ENCODE results near the gene PALMD. TPM values are rescaled to one million over a fixed set of nuclear protein-coding genes. Genes with fewer than 3 reads are reported as not detected.

The PALMD gene
- total RNA-seq, 1 experiment from 2014 or later, result not detected

DNA sequence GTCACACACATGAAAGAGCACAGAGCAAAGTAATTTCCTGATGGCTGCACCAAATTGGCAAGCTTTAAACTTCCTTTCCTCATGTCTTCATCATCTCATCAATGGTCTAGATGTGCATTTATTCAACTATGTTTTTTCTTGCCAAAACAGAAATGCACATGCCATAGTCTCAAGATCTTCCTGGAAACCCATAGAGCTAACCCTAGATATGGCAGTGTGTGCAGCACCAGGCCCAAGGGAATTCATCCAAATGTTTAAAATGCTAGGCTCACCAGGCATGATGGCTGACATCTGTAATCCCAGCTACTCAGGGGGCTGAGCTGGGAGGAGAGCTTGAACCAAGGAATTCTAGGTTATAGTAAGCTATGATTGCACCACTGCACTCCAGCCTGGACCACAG lies 31.2 kb upstream of the PALMD start:
- H3K27me3 Mint-ChIP-seq (ENCODE audit: low read depth), result no peaks in the 10 kb centered on the region
- Histone ChIP-seq H3K27ac (ENCODE audit: insufficient read length, low read depth, low read length) (no peak overlapping the region), H3K9ac (ENCODE audit: extremely low read depth, insufficient read length, low read length) (no peak overlapping the region), H3K56ac (ENCODE audit: insufficient read length, low read depth, low read length) (no peak overlapping the region), H3K4me1 (ENCODE audit: insufficient read depth, low read length) (no peaks in the 10 kb centered on the region), H2AK5ac (ENCODE audit: insufficient read length, low read length) (no peak overlapping the region), H3K9me3 (ENCODE audit: control insufficient read depth, low read depth, low read length) (no peaks in the 10 kb centered on the region), H3K4ac (ENCODE audit: low read depth, low read length) (no peak overlapping the region), H2AFZ (ENCODE audit: low read length) (no peak overlapping the region), H3K18ac (ENCODE audit: insufficient read length, low read depth, low read length) (no peak overlapping the region), H2BK5ac (ENCODE audit: insufficient read length, low read length) (no peak overlapping the region), H3K79me1 (ENCODE audit: insufficient read depth, low read depth, low read length, poor library complexity, severe bottlenecking) (no peaks in the 10 kb centered on the region), H3K14ac (ENCODE audit: insufficient read depth, low read length) (no peak overlapping the region), H3K23me2 (ENCODE audit: insufficient read length, low read depth, low read length, poor library complexity, severe bottlenecking) (no peaks in the 10 kb centered on the region), H2BK12ac (ENCODE audit: insufficient read length, low read depth, low read length) (no peak overlapping the region), H2BK120ac (ENCODE audit: low read depth, low read length, poor library complexity, severe bottlenecking) (no peak overlapping the region), H3K23ac (ENCODE audit: insufficient read length, low read depth, low read length) (no peak overlapping the region), H3T11ph (ENCODE audit: low read length) (no peak overlapping the region), H3K79me2 (ENCODE audit: insufficient read depth, low read length) (no peaks in the 10 kb centered on the region), H3K4me2 (ENCODE audit: insufficient read depth, insufficient read length, low read length) (no peak overlapping the region), H2BK15ac (ENCODE audit: low read depth, low read length) (no peak overlapping the region), H2BK20ac (ENCODE audit: low read depth, low read length, poor library complexity, severe bottlenecking) (no peak overlapping the region), H4K8ac (replicated peaks; ENCODE audit: insufficient read length, low read depth, low read length) (no peak overlapping the region), H4K91ac (ENCODE audit: insufficient read length, low read depth, low read length) (no peak overlapping the region), H4K5ac (ENCODE audit: insufficient read length, low read depth, low read length) (no peak overlapping the region), H3K27me3 (ENCODE audit: insufficient read depth, low read length) (no peaks in the 10 kb centered on the region), H4K20me1 (ENCODE audit: control insufficient read depth, insufficient read depth, insufficient read length) (no peaks in the 10 kb centered on the region)
- no peaks in the 10 kb centered on the region for H3K36me3 Mint-ChIP-seq (ENCODE audit: insufficient read depth in 1 of 3, low read depth in 3 of 3)
- TF ChIP-seq, protein P1, sequence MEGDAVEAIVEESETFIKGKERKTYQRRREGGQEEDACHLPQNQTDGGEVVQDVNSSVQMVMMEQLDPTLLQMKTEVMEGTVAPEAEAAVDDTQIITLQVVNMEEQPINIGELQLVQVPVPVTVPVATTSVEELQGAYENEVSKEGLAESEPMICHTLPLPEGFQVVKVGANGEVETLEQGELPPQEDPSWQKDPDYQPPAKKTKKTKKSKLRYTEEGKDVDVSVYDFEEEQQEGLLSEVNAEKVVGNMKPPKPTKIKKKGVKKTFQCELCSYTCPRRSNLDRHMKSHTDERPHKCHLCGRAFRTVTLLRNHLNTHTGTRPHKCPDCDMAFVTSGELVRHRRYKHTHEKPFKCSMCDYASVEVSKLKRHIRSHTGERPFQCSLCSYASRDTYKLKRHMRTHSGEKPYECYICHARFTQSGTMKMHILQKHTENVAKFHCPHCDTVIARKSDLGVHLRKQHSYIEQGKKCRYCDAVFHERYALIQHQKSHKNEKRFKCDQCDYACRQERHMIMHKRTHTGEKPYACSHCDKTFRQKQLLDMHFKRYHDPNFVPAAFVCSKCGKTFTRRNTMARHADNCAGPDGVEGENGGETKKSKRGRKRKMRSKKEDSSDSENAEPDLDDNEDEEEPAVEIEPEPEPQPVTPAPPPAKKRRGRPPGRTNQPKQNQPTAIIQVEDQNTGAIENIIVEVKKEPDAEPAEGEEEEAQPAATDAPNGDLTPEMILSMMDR (conservative IDR thresholded peaks at IDR 0.05), result no peak
- H3K27ac Mint-ChIP-seq, result no peak overlapping the region
- H3K9me3 Mint-ChIP-seq, result no peaks in the 10 kb centered on the region
- no peaks in the 10 kb centered on the region for H3K4me1 Mint-ChIP-seq
- DNase-seq, result no peak
- no peak overlapping the region for H3K4me3 Mint-ChIP-seq

Data from H9 (cell line).